Measurements from ENCODE around the gene AP2A2.

The AP2A2 gene

GRCh38 chr11:977830-978720 lies 52.4 kb downstream of the AP2A2 start:
- DNase-seq, result no peak

- no peak for DNase-seq
Observed at GRCh38 chr11:978781-979180, 53.1 kb downstream of the AP2A2 start.

GRCh38 chr11:980438-981357 lies 55.0 kb downstream of the AP2A2 start:
- no peak for DNase-seq

- no peak for DNase-seq
Observed at GRCh38 chr11:981764-982163, 56.1 kb downstream of the AP2A2 start.

GRCh38 chr11:984546-984945 lies 58.9 kb downstream of the AP2A2 start:
- no peak for DNase-seq

- DNase-seq, result no peak
Observed at GRCh38 chr11:985406-985805, 59.7 kb downstream of the AP2A2 start.

- no peak for DNase-seq
Observed at GRCh38 chr11:985848-986247, 60.2 kb downstream of the AP2A2 start.

GRCh38 chr11:986270-986951 lies 60.7 kb downstream of the AP2A2 start:
- DNase-seq, result no peak

GRCh38 chr11:986952-987305 lies 61.3 kb downstream of the AP2A2 start:
- DNase-seq, result no peak

- DNase-seq, result no peak
Observed at GRCh38 chr11:987671-988070, 62.0 kb downstream of the AP2A2 start.

GRCh38 chr11:990101-990500 lies 64.4 kb downstream of the AP2A2 start:
- DNase-seq, result no peak

- no peak for DNase-seq
Observed at GRCh38 chr11:991034-991433, 65.4 kb downstream of the AP2A2 start.

GRCh38 chr11:991711-992307 lies 66.1 kb downstream of the AP2A2 start:
- no peak for DNase-seq

- DNase-seq, result no peak
Observed at GRCh38 chr11:992577-992976, 66.9 kb downstream of the AP2A2 start.

- DNase-seq, result no peak
Observed at GRCh38 chr11:993632-994167, 68.0 kb downstream of the AP2A2 start.

GRCh38 chr11:995044-995751 lies 69.5 kb downstream of the AP2A2 start:
- no peak for DNase-seq

GRCh38 chr11:995752-996420 lies 70.2 kb downstream of the AP2A2 start:
- DNase-seq, result no peak

GRCh38 chr11:996681-997080 lies 71.0 kb downstream of the AP2A2 start:
- no peak for DNase-seq

- no peak for DNase-seq
Observed at GRCh38 chr11:997907-998306, 72.2 kb downstream of the AP2A2 start.

GRCh38 chr11:999009-999408 lies 73.3 kb downstream of the AP2A2 start:
- no peak for DNase-seq
